ENCODE results near the gene COPS3.

GRCh38 chr17:17269926-17270773, 10.9 kb downstream of the COPS3 start:
- TF ChIP-seq CTCF (IDR thresholded peaks at IDR 0.05) = peak in 4 of 6 experiments; percentile 12 to 32 (median 18)
- no peak for TF ChIP-seq POLR2A (IDR thresholded peaks at IDR 0.05)

Measured in Peyer's patch (tissue), 4 donors.